ENCODE measurements around the gene LLGL1.
A peak's percentile ranks its signal among the peaks of the same experiment; 100 is the strongest.

LLGL1 gene

GRCh38 chr17:18253947-18254821 lies 28.7 kb downstream of the LLGL1 start:
- DNase-seq: no peak

- DNase-seq: no peak
These were observed 29.6 kb downstream of the LLGL1 start for GRCh38 chr17:18254888-18255649.

GRCh38 chr17:18256351-18256750 lies 30.9 kb downstream of the LLGL1 start:
- DNase-seq: no peak

- no peak for DNase-seq
These were observed 31.3 kb downstream of the LLGL1 start for GRCh38 chr17:18256776-18257175.

GRCh38 chr17:18257268-18257981 lies 32.0 kb downstream of the LLGL1 start:
- peak; percentile 29 for DNase-seq

GRCh38 chr17:18257982-18258355 lies 32.5 kb downstream of the LLGL1 start:
- peak; percentile 47 for DNase-seq

GRCh38 chr17:18258356-18259038 lies 33.1 kb downstream of the LLGL1 start, which contains the start of gene FLII:
Gene FLII, minus strand, starts transcription at chr17:18258738. Its CDS starts 48 bp downstream, at chr17:18258690.
- peak; percentile 59 for DNase-seq

GRCh38 chr17:18259621-18260331 lies 34.3 kb downstream of the LLGL1 start:
- DNase-seq: no peak

GRCh38 chr17:18260332-18261145 lies 35.1 kb downstream of the LLGL1 start, which contains the start of gene MIEF2:
Gene MIEF2, plus strand, starts transcription at chr17:18260662. Its CDS starts 2,059 bp downstream, at chr17:18262721.
- peak; percentile 93 for DNase-seq

- DNase-seq: peak; percentile 21
These were observed 35.7 kb downstream of the LLGL1 start for GRCh38 chr17:18261146-18261515.

GRCh38 chr17:18261659-18262058 lies 36.2 kb downstream of the LLGL1 start:
- DNase-seq: no peak

GRCh38 chr17:18262111-18262510 lies 36.7 kb downstream of the LLGL1 start:
- no peak for DNase-seq

GRCh38 chr17:18262641-18263040 lies 37.2 kb downstream of the LLGL1 start:
- DNase-seq: no peak

- no peak for DNase-seq
These were observed 38.6 kb downstream of the LLGL1 start for GRCh38 chr17:18263885-18264682.

- no peak for DNase-seq
These were observed 41.9 kb downstream of the LLGL1 start for GRCh38 chr17:18267366-18267765.

- DNase-seq: no peak
These were observed 42.7 kb downstream of the LLGL1 start for GRCh38 chr17:18267927-18268711.

- no peak for DNase-seq
These were observed 44.9 kb downstream of the LLGL1 start for GRCh38 chr17:18270046-18270931.

GRCh38 chr17:18277076-18277475 lies 51.6 kb downstream of the LLGL1 start:
- no peak for DNase-seq
